ENCODE results near the gene TENT4B.
"Not testable (repeated sequence)": the region's sequence is repeated elsewhere in the genome, so short reads cannot be mapped to it uniquely, and the experiment has no call there.

Gene TENT4B

GRCh38 chr16:50152807-50153595 is at the start of gene TENT4B:
Gene TENT4B (plus strand): TSS chr16:50153306. CDS start chr16:50153622, 316 bp downstream.
- no peak for FAIRE-seq

DNA sequence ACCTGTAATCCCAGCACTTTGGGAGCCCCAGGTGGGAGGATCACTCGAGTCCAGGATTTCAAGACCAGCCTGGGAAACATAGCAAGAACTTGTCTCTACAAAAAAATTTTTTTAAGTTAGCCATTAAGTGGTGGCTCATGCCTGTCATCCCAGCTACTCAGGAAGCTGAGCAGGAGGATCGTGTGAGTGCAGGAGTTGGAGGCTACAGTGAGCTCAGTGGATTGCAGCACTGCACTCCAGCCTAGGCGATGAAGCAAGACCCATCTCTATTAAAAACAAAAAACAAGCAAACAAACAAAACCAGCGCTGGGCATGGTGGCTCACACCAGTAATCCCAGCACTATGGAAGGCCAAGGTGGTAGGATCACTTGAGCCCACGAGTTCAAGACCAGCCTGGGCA is 49.3 kb upstream of the TENT4B start:
- no peak for FAIRE-seq

GRCh38 chr16:50114357-50115129 is 38.6 kb upstream of the TENT4B start:
- FAIRE-seq: no peak

- no peak for FAIRE-seq
Observed at GRCh38 chr16:50120711-50121110, 32.4 kb upstream of the TENT4B start.

- no peak for FAIRE-seq
Observed at GRCh38 chr16:50121278-50121677, 31.8 kb upstream of the TENT4B start.

DNA sequence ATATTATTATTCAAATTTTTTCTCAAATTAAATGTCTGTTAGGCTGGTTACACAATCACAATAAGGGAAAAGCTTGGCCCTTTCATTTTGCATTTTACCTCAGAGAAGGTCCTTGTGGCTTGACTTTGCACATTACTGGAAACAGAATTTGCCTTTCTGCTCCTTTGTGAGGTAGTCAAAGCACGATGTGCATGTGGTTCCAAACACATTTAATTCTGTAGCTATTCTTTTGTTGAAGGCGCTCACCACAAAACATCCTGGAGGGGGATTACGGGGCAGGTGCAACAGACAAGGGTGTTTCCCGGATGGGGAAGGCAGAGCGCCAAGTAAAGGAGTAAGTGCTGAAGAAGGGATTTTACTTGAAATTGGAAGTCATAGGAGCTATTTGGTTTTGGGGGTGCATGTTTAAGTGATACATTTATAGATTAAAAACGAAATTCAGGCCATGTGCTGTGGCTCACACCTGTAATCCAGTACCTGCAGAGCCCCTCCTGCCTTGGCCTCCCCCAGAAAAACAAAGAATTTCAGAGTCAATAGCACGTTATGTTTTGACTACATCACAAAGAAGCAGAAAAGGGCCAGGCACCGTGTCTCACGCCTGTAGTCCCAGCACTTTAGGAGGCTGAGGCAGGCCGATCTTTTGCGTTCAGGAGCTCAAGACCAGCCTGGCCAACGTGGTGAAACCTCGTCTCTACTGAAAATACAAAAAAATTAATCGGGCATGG is 31.2 kb upstream of the TENT4B start:
- FAIRE-seq: no peak

GRCh38 chr16:50123417-50123816 is 29.7 kb upstream of the TENT4B start:
- FAIRE-seq: no peak

GRCh38 chr16:50124769-50125168 is 28.3 kb upstream of the TENT4B start:
- FAIRE-seq: no peak

- FAIRE-seq: no peak
Observed at GRCh38 chr16:50126183-50126582, 26.9 kb upstream of the TENT4B start.

DNA sequence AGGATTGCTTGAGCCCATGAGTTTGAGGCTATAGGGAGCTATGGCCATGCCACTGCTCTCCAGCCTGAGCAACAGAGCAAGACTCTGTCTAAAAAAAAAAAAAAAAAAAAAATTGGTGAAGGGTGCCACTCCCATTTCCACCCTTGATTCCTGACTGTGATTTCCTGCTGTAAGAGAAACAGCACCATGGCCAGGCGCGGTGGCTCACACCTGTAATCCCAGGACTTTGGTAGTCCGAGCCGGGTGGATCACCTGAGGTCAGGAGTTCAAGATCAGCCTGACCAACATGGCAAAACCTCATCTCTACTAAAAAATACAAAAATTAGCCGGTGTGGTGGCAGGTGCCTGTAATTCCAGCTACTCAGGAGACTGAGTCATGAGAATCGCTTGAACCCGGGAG is 20.5 kb upstream of the TENT4B start:
- FAIRE-seq: not testable (repeated sequence)

- no peak for FAIRE-seq
Observed at GRCh38 chr16:50133214-50133613, 19.9 kb upstream of the TENT4B start.

GRCh38 chr16:50136399-50136798 is 16.7 kb upstream of the TENT4B start:
- FAIRE-seq: no peak

DNA sequence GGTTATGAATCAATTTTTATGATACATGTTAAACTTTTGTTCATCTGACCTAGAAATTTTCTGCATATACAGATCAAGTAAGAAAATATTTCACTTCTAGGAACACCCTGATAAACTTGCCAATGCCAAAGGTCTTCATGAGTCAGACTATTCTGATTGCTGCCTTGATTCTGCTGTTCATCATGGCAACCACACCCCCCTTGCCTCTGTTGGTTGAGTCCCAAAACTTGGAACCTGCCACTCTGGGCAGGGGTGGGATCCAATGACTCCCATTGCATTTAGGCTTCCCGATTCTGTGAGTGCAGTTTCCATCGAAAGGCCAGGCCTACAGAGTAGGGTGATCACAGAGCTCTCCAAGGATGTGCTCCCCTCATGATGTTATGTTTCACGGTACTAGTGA is 15.8 kb upstream of the TENT4B start:
- no peak for FAIRE-seq

- FAIRE-seq: no peak
Observed at GRCh38 chr16:50139580-50139979, 13.5 kb upstream of the TENT4B start.

- FAIRE-seq: no peak
Observed at GRCh38 chr16:50144211-50144610, 8.9 kb upstream of the TENT4B start.

DNA sequence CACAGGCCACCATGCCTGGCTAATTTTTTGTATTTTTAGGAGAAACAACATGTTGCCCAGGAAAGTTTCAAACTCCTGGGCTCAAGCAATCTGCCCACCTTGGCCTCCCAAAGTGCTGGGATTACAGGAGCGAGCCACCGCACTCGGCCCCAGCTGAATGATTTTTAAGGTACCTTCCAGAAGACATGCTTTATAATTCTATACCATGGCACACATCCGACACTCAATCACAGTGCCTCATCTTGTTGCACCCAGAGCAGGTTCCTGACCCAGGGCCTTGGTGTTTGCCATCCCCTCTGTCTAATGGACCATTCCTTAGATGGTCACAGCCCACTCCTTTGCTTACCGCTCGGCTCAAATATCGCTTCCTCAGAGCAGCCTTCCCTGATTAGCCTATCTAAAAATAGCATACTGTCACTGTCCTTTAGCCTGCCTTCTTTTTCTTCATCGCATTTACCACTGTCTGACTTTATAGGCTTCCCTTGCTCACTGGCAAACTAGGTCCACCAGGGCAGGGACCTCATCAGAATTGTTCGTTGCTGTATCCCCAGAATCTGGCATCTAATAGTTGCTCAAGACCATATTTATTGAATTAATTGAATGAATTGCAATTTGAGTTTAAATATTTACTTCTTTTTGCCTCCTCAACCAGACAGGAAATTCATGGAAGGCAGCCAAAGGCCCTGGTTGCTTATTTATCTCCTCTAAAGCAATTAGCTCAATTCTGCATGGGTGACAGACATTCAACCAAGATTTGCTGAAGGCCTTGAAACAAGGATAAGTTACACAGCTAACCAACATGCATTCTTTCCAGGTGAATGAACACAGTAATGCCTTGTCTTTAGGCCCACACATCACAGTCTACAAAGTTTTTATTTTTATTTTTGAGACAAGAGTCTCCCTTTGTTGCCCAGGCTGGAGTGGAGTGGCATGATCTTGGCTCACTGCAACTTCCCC is 6.3 kb upstream of the TENT4B start:
- no peak for FAIRE-seq

DNA sequence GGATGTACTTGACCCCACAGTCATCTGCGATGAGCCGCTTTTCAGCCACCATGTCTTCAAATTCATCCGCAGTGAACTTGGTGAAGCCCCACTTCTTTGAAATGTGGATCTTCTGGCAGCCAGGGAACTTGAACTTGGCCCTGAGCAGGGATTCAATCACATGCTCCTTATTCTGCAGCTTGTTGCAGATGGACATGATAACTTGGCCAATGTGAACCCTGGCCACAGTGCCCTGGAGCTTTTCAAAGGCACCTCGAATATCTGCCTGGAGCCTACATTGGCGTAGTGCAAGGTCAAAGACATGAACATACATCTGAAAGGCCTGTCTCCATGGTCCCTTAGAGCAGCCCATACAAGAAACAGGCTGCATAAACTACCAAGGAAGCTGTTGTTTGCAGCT is 1.8 kb upstream of the TENT4B start:
- FAIRE-seq: no peak

DNA sequence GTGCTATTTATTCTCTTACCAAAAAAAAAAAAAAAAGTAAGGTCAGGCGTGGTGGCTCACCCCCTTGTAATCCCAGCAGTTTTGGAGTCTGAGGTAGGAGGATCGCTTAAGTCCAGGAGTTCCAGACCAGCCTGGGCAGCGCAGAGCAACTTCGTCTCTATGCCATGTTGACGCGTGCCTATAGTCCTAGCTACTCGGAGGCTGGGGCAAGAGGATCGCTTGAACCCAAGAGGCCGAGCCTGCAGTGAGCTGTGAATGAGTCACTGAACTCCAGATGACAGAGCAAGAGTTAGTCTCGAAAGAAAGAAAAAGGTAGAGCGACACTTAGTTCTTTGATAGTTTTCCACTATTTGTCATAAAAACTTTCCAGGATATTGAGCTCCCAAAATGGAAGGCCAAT is 1.4 kb upstream of the TENT4B start:
- FAIRE-seq: no peak

GRCh38 chr16:50152351-50152806 is 727 bp upstream of the TENT4B start:
- no peak for FAIRE-seq

DNA sequence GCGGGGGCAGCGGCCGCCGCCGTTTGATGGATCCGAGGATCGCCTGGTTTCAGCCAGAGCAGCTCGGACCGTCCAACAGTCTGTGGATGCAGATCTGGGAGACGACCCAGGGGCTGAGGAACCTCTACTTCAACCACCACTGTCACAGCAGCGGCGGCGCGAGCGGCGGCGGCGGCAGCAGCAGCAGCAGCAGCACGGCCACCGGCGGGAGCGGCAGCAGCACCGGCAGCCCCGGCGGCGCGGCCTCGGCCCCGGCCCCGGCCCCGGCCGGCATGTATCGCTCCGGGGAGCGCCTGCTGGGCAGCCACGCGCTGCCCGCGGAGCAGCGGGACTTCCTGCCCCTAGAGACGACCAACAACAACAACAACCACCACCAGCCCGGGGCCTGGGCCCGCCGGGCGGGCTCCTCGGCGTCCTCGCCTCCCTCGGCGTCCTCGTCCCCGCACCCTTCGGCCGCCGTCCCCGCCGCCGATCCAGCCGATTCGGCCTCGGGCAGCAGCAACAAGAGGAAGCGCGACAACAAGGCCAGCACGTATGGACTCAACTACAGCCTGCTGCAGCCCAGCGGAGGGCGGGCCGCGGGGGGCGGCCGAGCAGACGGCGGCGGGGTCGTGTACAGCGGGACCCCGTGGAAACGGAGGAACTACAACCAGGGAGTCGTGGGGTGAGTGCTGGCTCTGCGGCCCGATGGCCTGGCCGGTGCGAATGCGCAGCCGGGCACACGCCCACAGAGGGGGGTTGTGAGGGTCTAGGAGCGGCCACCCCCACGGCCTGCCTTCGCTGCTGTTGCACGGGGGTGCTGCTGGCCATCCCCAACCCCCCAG is 702 bp downstream of the TENT4B start:
- FAIRE-seq: no peak

- FAIRE-seq: no peak
Observed at GRCh38 chr16:50154420-50154950, 1.4 kb downstream of the TENT4B start.
